Upper lobe of left lung (tissue), 6 donors: ENCODE results near the gene EXOC3L4. TPM values are rescaled to one million over a fixed set of nuclear protein-coding genes. Genes with fewer than 3 reads are reported as not detected.

Experiments used
- ATAC-seq, 2 donors: fragments of 200-7000 bp; cut with Tn5 transposase; one replicate each; pipeline ENCODE4 v1.9.1; 2022; ENCODE audit warnings: mild to moderate bottlenecking in 2 of 2, moderate library complexity in 2 of 2; ENCODE audit not compliant: low FRiP score in 2 of 2
- DNase-seq, 2 donors: peaks; one replicate each; pipeline ENCODE4 v3.0.0-alpha.2; 2019 to 2020
- H3K27ac ChIP-seq, 4 donors: fragments of 200-600 bp; sonication (generic); one replicate each; pipeline ENCODE4 v1.5.1; 2016 to 2019
- H3K27me3 ChIP-seq, 4 donors: fragments of 200-600 bp; sonication (generic); one replicate each; pipeline ENCODE4 v1.5.1; 2017 to 2019
- H3K36me3 ChIP-seq, 4 donors: fragments of 200-600 bp; sonication (generic); one replicate each; pipeline ENCODE4 v1.5.1; 2016 to 2019
- H3K4me1 ChIP-seq, 4 donors: fragments of 200-600 bp; sonication (generic); one replicate each; pipeline ENCODE4 v1.5.1; 2018 to 2019
- H3K4me3 ChIP-seq, 4 donors: fragments of 200-600 bp; sonication (generic); one replicate each; pipeline ENCODE4 v1.5.1; 2017 to 2019; ENCODE audit warnings: mild to moderate bottlenecking in 2 of 4, moderate library complexity in 1 of 4
- H3K9me3 ChIP-seq, 4 donors: fragments of 200-600 bp; sonication (generic); one replicate each; pipeline ENCODE4 v1.5.1; 2018 to 2019
- CTCF ChIP-seq, 6 experiments: fragments of 450-650 bp in 4 of 6; fragments of 200-600 bp in 2 of 6; sonication (generic) in 2 of 6; IDR thresholded peaks; one replicate each; pipeline ENCODE4 v1.5.1; 2016 to 2019; ENCODE audit warnings: antibody characterized with exemption in 6 of 6
- EP300 ChIP-seq, 4 donors: sonication (generic); formaldehyde crosslinking; IDR thresholded peaks; one replicate each; pipeline ENCODE4 v1.5.1; 2017; ENCODE audit warnings: antibody characterized with exemption in 4 of 4, control low read depth in 2 of 4
- POLR2A ChIP-seq, 4 donors: fragments of 450-650 bp; IDR thresholded peaks; one replicate each; pipeline ENCODE4 v1.5.1; 2016 to 2017; ENCODE audit warnings: antibody characterized with exemption in 4 of 4, mild to moderate bottlenecking in 2 of 4
- POLR2AphosphoS5 ChIP-seq, 2 donors: sonication (generic); formaldehyde crosslinking; IDR thresholded peaks; one replicate each; pipeline ENCODE4 v1.5.1; 2017; ENCODE audit warnings: antibody characterized with exemption in 2 of 2
- WGBS, 2 donors: methylation state at CpG; one replicate each; pipeline ENCODE4 v1.1.5; 2017 to 2018; 5-methylcytosine and 5-hydroxymethylcytosine counted together
- total RNA-seq, 6 donors: library from RNA; depleted of rRNA in 4 of 6; stranded (reverse); fragments of >200 nt in 4 of 6; gene quantifications; one replicate each; pipeline versions ENCODE4 v1.1.0 to v1.2.1, GENCODE V29; 2016 to 2021
- donor health status: DM: no; HTN: no; CAD: no; lungs with moderate emphysema.
- donor health status: DM: no; HTN: yes; CAD: no; lungs with severe emphysema.

The EXOC3L4 gene
- total RNA-seq, 6 donors from 2014 or later, result 0.30 to 7.6 (median 2.9) TPM

GRCh38 chr14:103157969-103158368 is 63.4 kb downstream of the EXOC3L4 start:
- Histone ChIP-seq H3K36me3 (no peaks in the 10 kb centered on the region), H3K27ac (no peak overlapping the region), H3K4me3 (no peak overlapping the region), H3K27me3 (no peaks in the 10 kb centered on the region), H3K4me1 (peaks cover 0 to 3% (median 0%) of the 10 kb centered on the region in 4 donors), H3K9me3 (no peaks in the 10 kb centered on the region)
- ATAC-seq (no peak), DNase-seq (peak in 1 of 2 donors; percentile 60)
- TF ChIP-seq POLR2A (IDR thresholded peaks at IDR 0.05) (no peak), POLR2AphosphoS5 (IDR thresholded peaks at IDR 0.05) (no peak), CTCF (IDR thresholded peaks at IDR 0.05) (no peak), EP300 (IDR thresholded peaks at IDR 0.05) (no peak)
- WGBS, 2 donors, result 88% methylated on average over 19 of the region's 19 CpGs

- H3K27me3 ChIP-seq, result no peaks in the 10 kb centered on the region
- H3K4me3 ChIP-seq, result no peak overlapping the region
- TF ChIP-seq CTCF (IDR thresholded peaks at IDR 0.05), result no peak
- TF ChIP-seq POLR2A (IDR thresholded peaks at IDR 0.05), result no peak
- no peak for TF ChIP-seq EP300 (IDR thresholded peaks at IDR 0.05)
- no peak for TF ChIP-seq POLR2AphosphoS5 (IDR thresholded peaks at IDR 0.05)
- peaks cover 0 to 3% (median 0%) of the 10 kb centered on the region in 4 donors for H3K4me1 ChIP-seq
- 17% methylated on average over 1 of the region's 1 CpG for WGBS, 2 donors
- H3K36me3 ChIP-seq, result no peaks in the 10 kb centered on the region
- no peaks in the 10 kb centered on the region for H3K9me3 ChIP-seq
- no peak for ATAC-seq
- DNase-seq, result no peak
- no peak overlapping the region for H3K27ac ChIP-seq
Measured at GRCh38 chr14:103158688-103159087, 64.2 kb downstream of the EXOC3L4 start.

Other genes with a start within 250 kb of the EXOC3L4 start
- gene AMN, start 172.1 kb upstream of the EXOC3L4 start, total RNA-seq, result 10 to 100 TPM; 14.9 to 56.6 (median 31.6) TPM
- gene CDC42BPB, start 37.2 kb upstream of the EXOC3L4 start, total RNA-seq, result 100 to 1,000 TPM; 108 to 268 (median 124) TPM
- gene LBHD2, start 10.5 kb upstream of the EXOC3L4 start, total RNA-seq, result not detected
- gene TNFAIP2, start 28.7 kb downstream of the EXOC3L4 start, total RNA-seq, result 100 to 1,000 TPM in 4 of 6 donors, 10 to 100 TPM in 2; 51.2 to 542 (median 229) TPM
- gene EIF5, start 239.5 kb downstream of the EXOC3L4 start, total RNA-seq, result 100 to 1,000 TPM; 103 to 265 (median 176) TPM